Mucosa of stomach (tissue), 1 donor: ENCODE data around the gene ITFG1.
"Not testable (repeated sequence)": the region's sequence is repeated elsewhere in the genome, so short reads cannot be mapped to it uniquely, and the experiment has no call there.

Source experiments
- H3K27me3 ChIP-seq: one replicate; pipeline ENCODE4 v1.7.0; 2013; ENCODE audit warnings: mild to moderate bottlenecking, low read length; ENCODE audit not compliant: control insufficient read depth, insufficient read depth
- H3K36me3 ChIP-seq: one replicate; pipeline ENCODE4 v1.7.0; 2013; ENCODE audit warnings: low read length; ENCODE audit not compliant: control insufficient read depth, insufficient read depth
- H3K4me1 ChIP-seq: one replicate; pipeline ENCODE4 v1.7.0; 2013; ENCODE audit warnings: mild to moderate bottlenecking, low read length; ENCODE audit not compliant: control insufficient read depth, insufficient read depth
- H3K4me3 ChIP-seq: one replicate; pipeline ENCODE4 v1.7.0; 2013; ENCODE audit warnings: low read length
- H3K9ac ChIP-seq: one replicate; pipeline ENCODE4 v1.7.0; 2013; ENCODE audit warnings: mild to moderate bottlenecking, low read length, moderate library complexity
- H3K9me3 ChIP-seq: one replicate; pipeline ENCODE4 v1.7.0; 2013; ENCODE audit warnings: mild to moderate bottlenecking, low read length, moderate library complexity; ENCODE audit not compliant: control insufficient read depth
- donor health status: Pancreatic carcinoma.

ITFG1 gene

DNA sequence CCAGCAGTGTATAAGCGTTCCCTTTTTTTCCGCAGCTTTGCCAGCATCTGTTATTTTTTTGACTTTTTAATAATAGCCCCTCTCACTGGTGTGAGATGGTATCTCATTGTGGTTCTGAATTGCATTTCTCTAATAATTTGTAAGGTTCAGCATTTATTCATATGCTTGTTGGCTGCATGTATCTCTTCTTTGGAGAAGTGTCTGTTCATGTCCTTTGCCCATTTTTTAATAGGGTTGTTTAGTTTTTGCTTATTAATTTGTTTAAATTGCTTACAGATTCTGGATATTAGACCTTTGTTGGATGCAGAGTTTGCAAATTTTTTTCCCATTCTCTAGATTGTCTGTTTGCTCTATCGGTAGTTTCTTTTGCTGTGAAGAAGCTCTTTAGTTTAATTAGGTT, 27.2 kb upstream of the ITFG1 start:
- H3K9ac ChIP-seq: no peak overlapping the region
- no peaks in the 10 kb centered on the region for H3K27me3 ChIP-seq
- no peaks in the 10 kb centered on the region for H3K9me3 ChIP-seq
- H3K36me3 ChIP-seq: no peaks in the 10 kb centered on the region
- H3K4me1 ChIP-seq: no peaks in the 10 kb centered on the region
- H3K4me3 ChIP-seq: no peak overlapping the region

DNA sequence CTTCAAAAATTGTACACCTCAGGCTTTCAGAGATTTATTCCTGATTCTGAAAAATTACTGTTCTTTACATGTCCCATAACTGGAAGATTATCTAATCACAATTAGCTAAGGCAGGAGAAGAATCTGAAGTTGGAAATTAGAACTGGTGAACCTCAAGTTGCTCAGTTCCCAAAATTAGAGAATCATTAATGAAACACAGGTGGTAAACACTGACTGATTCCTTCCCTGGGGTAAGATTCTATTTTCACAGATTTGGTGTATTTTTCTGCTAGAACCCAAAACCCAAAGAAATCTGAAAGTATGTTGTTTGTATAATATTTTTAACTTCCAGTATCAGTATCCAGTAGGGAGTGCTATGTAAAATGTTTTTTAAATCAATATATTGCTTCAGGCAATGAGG, 26.0 kb upstream of the ITFG1 start:
- Histone ChIP-seq H3K9ac (no peak overlapping the region), H3K27me3 (no peaks in the 10 kb centered on the region), H3K4me1 (no peaks in the 10 kb centered on the region)

DNA sequence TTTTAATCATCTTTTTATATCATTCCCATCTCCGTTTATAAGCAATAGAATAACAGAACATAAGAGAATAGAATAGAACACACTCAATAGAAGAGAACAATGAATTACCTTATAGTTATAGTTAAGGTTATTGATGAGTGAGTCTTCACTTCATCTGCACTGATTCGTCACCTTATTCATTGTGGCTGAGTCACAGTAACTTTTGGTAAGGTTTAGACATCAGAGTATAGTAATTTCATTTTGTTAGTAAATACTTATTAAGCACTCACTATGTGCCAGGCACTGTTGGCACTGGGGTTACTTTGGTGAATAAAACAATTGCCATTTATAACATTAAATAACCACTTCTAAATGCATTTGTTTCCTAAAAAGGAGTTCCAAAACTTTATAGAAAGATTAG, 22.8 kb upstream of the ITFG1 start:
- no peak overlapping the region for H3K9ac ChIP-seq
- no peaks in the 10 kb centered on the region for H3K9me3 ChIP-seq
- H3K27me3 ChIP-seq: no peaks in the 10 kb centered on the region
- H3K4me1 ChIP-seq: no peaks in the 10 kb centered on the region
- no peak overlapping the region for H3K4me3 ChIP-seq
- H3K36me3 ChIP-seq: no peaks in the 10 kb centered on the region

More for the DNA sequence above, 26.0 kb upstream of the ITFG1 start:
- Histone ChIP-seq H3K36me3 (no peaks in the 10 kb centered on the region), H3K9me3 (no peaks in the 10 kb centered on the region), H3K4me3 (no peak overlapping the region)

DNA sequence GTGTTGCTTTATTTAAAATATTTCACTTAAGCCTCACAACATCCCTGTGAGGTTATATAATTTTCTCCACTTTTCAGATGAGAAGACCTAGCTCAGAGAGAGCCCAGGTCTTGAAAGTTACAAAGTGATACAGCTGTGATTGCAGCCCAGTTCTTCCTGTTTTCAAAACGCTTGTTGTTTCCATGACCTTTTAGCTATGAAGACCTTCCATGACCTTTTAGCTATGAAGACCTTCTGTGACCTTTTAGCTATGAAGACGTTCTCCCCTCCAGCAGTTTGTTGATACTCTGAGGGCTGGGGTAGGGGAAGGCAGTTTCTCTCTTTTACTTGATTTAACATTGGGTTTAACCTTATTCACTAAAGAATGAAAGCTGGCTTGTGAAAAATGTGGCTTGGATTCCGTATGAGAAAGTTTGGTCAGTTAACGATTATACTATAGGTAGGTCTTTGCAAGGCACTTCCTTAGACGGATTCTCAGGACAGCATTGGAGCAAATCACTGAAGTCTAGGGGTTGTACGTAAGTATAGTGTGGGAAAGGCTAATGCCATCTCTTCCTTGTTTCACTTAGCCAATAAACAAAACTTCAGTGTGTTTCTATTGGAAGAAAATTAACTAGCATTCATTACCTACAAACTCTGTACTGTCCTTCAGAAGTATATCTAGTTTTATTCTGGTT, 21.0 kb upstream of the ITFG1 start:
- no peaks in the 10 kb centered on the region for H3K36me3 ChIP-seq
- no peak overlapping the region for H3K9ac ChIP-seq
- H3K9me3 ChIP-seq: no peaks in the 10 kb centered on the region
- no peaks in the 10 kb centered on the region for H3K27me3 ChIP-seq
- H3K4me3 ChIP-seq: no peak overlapping the region
- H3K4me1 ChIP-seq: no peaks in the 10 kb centered on the region

DNA sequence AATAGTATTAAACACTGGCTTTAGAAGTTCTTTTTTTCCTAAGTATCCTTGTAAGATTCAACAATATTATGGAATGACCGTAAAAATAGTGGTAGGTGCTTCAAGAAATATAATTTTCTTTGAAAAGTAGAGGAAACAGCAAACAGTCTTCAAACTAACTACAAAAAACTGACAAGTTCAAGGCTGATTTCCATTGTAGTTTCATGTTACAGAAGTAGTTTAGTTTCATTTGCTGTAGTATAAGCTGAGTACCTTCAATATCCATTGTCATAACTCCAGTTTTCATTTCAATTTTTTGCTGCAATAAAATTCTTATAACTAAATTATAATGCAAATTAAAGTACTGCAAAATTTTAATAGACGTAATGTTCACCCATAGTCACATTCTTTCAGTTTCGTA, 19.5 kb upstream of the ITFG1 start:
- H3K4me1 ChIP-seq: no peaks in the 10 kb centered on the region
- H3K4me3 ChIP-seq: no peak overlapping the region
- H3K27me3 ChIP-seq: no peaks in the 10 kb centered on the region
- H3K9me3 ChIP-seq: no peaks in the 10 kb centered on the region
- no peaks in the 10 kb centered on the region for H3K36me3 ChIP-seq
- H3K9ac ChIP-seq: no peak overlapping the region

DNA sequence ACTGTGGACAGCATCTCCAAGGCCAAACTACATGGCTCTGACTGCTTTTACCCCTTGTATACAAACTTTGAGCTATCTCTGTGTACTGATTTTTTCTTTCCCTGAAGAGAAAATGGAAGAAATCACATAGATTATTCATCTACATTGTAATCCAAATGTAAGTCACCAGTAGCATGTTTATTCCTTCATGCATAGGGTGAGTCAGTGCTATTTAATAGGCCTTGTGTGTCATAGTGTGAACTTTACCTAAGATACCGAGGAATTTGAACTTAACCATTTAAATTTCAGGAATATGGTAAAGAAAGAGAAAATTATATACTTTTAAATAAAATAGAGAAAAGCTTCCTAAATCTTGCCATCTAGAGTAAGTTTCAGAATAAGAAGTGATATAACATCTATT, 16.8 kb upstream of the ITFG1 start:
- no peak overlapping the region for H3K4me3 ChIP-seq
- H3K9me3 ChIP-seq: no peaks in the 10 kb centered on the region
- H3K9ac ChIP-seq: no peak overlapping the region
- H3K4me1 ChIP-seq: no peaks in the 10 kb centered on the region
- no peaks in the 10 kb centered on the region for H3K36me3 ChIP-seq
- H3K27me3 ChIP-seq: no peaks in the 10 kb centered on the region

DNA sequence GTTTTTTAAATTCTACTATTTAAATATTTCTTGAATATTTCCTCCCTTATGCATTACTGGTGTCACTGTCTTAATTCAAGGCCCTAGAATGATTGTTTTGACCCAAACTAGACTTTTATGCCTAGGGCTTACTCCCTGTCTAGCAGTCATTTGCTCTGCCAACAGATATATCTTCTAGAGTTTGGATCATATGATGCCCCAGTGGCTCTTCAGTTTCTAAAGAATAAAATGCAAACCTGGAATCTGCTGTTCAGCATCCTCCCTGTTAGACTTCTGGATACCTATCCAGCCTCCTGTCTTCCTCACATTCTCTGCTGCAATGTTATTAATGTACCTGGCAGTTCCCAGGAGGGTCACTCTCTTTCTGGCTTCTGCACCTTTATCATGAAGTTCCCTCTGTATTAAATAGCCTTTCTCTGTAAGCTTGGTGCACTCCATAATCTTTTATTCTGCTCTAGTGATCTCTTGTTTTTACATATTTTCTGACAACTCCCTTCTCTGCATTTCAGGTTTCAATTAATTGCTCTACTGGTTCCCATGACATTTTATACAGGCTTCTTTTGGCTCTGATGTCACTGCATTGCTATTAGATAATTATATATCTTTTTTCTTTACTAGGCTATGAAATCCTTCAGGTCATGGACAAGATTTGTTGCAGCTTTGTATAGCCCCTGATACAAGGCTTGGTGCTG, 15.9 kb upstream of the ITFG1 start:
- Histone ChIP-seq H3K27me3 (no peaks in the 10 kb centered on the region), H3K4me1 (no peaks in the 10 kb centered on the region), H3K9me3 (no peaks in the 10 kb centered on the region)

DNA sequence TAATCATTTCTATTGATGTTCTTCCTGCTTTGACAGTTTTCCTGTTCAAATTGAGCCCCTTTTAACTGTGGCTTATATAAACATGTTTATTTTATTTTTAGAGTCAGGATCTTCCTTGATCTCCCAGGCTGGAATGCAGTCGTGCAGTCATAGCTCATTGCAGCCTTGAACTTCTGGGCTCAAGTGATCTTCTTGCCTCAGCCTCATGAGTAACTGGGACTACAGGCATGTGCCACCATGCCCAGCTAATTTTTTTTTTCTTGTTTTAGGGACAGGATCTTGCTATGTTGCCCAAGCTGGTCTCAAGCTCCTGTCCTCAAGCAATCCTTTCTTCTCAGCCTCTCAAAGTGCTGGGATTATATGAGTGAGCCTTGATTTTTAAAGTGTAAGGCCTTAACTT, 14.9 kb upstream of the ITFG1 start:
- Histone ChIP-seq H3K9me3 (no peaks in the 10 kb centered on the region), H3K36me3 (no peaks in the 10 kb centered on the region), H3K27me3 (no peaks in the 10 kb centered on the region), H3K4me1 (no peaks in the 10 kb centered on the region), H3K9ac (no peak overlapping the region), H3K4me3 (no peak overlapping the region)

More for the DNA sequence above, 15.9 kb upstream of the ITFG1 start:
- Histone ChIP-seq H3K9ac (no peak overlapping the region), H3K4me3 (no peak overlapping the region), H3K36me3 (no peaks in the 10 kb centered on the region)

DNA sequence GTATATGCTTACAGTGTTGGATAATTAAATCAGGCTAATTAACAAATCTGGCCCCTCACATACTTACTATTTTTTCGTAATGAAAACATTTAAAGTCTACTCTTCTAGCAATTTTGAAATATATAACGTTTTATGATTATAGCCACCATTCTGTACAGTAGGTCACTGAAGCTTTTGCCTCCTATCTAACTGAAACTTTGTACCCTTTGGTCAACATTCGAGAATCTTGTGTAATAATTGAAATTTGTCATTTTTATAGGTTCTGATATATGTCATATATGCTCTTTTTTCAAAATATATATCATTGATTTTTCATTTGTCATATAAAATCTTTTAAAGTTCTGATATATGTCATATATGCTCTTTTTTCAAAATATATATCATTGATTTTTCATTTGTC, 12.9 kb upstream of the ITFG1 start:
- Histone ChIP-seq H3K36me3 (no peaks in the 10 kb centered on the region), H3K9me3 (no peaks in the 10 kb centered on the region), H3K27me3 (no peaks in the 10 kb centered on the region), H3K4me3 (no peak overlapping the region), H3K9ac (no peak overlapping the region), H3K4me1 (no peaks in the 10 kb centered on the region)

DNA sequence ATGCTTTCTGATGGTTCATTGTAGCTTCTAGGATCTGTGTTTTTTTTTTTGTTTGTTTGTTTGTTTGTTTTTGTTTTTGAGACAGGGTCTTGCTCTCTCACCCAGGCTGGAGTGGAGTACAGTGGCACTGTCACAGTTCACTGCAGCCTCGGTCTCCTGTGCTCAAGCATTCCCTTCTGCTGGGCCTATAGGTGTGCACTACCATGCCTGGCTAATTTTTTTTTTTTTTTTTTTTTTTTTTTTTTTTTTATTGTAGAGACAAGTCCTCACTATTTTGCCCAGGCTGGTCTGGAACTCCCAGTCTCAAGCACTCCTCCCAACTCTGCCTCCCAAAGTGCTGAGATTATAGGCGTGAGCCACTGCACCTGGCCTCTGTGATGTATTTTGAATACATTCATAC, 12.1 kb upstream of the ITFG1 start:
- not testable (repeated sequence) for H3K27me3 ChIP-seq, H3K9me3 ChIP-seq, H3K4me1 ChIP-seq, H3K4me3 ChIP-seq, H3K36me3 ChIP-seq, H3K9ac ChIP-seq

DNA sequence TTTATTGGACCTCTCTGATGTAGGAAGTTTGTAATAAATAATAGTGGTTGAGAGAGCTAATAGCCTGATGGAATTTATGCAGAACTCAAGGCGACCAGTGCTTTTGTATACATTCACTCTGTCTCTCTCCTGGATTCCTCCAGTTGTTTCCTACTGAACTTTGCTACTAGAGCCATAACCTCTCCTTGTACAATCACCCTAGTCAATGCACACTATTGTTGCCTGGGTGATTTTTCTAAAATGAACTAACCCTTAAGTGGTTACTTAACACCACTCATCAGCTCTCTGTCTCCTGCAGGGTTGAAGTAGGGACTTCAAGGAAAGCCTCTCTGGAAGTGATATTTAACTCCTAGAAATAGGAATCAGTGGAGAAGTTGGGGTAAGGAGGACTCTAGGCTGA, 9.9 kb upstream of the ITFG1 start:
- H3K27me3 ChIP-seq: no peaks in the 10 kb centered on the region
- H3K4me3 ChIP-seq: no peak overlapping the region
- H3K9me3 ChIP-seq: no peaks in the 10 kb centered on the region
- no peak overlapping the region for H3K9ac ChIP-seq
- H3K36me3 ChIP-seq: no peaks in the 10 kb centered on the region
- H3K4me1 ChIP-seq: peaks cover 13% of the 10 kb centered on the region

DNA sequence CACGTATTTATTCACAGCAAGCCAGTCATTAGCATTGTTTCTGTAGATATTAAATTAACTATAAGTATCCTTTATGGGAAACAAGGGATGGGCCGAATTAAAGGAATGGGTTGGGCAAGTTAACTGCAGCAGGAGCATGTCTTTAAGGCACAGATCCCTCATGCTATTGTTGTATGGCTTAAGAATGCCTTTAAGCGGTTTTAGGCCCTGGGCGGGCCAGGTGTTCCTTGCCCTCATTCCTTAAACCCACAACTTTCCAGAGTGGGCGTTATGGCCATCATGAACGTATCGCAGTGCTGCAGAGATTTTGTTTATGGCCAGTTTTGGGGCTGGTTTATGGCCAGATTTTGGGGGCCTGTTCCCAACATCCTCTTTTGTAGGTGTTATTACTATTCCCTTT, 9.3 kb upstream of the ITFG1 start:
- no peak overlapping the region for H3K4me3 ChIP-seq
- no peaks in the 10 kb centered on the region for H3K36me3 ChIP-seq
- H3K9me3 ChIP-seq: no peaks in the 10 kb centered on the region
- no peak overlapping the region for H3K9ac ChIP-seq
- peaks cover 13% of the 10 kb centered on the region for H3K4me1 ChIP-seq
- no peaks in the 10 kb centered on the region for H3K27me3 ChIP-seq
